ENCODE data around the gene CACNA1F. TPM values are rescaled to one million over a fixed set of nuclear protein-coding genes. Genes with fewer than 3 reads are reported as not detected.
"Not testable (repeated sequence)": the region's sequence is repeated elsewhere in the genome, so short reads cannot be mapped to it uniquely, and the experiment has no call there.

CACNA1F gene
- polyA plus RNA-seq, 5 donors: 0.09 to 0.66 (median 0.45) TPM

GRCh38 chrX:49176421-49177326 lies 56.5 kb downstream of the CACNA1F start:
- no peak for DNase-seq

DNA sequence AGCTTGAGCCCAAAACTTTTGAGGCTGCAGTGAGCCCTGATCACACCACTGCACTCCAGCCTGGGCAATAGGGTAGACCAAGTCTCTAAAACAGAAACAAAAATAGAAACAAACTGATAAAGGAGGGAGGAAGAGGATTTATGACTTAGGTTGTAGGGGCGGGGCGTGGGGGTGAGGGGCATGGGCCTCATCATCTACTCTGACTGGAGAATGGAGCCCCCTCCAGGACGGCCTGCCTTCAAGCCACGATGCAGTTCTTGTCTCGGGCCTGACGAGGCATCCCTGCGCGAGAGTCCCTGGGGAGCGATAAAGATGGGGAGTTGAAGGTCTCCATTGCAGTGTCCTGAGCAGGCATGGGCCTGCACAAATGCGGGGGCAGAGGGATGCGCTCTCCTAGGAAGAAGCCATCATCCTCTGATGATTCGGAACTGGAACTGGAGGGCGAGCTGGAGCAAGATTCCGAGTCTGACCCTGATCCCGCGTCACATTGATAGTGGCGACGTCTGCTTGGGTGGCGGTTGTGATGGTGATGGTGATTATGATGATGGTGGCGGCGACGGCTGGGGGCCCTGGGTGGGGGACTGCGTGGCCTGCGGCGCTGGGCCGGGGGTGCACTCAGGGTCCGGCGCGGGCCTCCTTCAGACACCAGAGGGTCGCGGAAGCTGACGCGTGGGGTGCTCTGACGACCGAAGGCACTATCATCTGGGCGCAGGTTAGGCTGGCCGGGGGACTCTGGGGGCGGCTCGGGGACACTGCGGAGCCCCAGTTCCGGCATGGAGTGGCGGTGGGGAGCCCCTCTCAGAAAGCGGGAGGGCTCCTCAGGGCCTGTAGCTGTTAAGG lies 57.5 kb downstream of the CACNA1F start:
- DNase-seq: no peak

- no peak for DNase-seq
These were observed 58.4 kb downstream of the CACNA1F start for GRCh38 chrX:49174723-49175122.

DNA sequence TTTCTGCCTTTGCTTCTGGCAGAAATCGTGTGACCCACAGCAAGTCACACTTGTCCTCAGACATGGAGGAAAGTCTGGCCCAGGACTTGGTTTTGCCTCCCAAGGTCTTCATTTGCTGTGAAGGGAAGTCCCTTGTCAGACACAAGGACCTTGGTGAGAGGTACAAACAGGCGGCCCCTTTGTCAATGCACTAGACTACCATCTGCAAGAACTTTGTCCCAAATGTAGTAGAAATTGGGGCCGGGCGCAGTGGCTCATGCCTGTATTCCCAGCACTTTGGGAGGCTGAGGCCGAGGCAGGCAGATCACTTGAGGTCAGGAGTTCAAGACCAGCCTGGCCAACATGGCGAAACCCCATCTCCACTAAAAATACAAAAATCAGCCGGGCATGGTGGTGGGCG lies 59.6 kb downstream of the CACNA1F start:
- not testable (repeated sequence) for DNase-seq

GRCh38 chrX:49172280-49172780 lies 60.8 kb downstream of the CACNA1F start:
- DNase-seq: no peak

- no peak for DNase-seq
These were observed 61.3 kb downstream of the CACNA1F start, which contains the start of gene PLP2 for GRCh38 chrX:49171752-49172279. Gene PLP2 (plus strand): TSS chrX:49171898. CDS start chrX:49172001, 103 bp downstream.

GRCh38 chrX:49167740-49168108 lies 65.4 kb downstream of the CACNA1F start:
- no peak for DNase-seq

- peak in 1 of 2 donors; percentile 27 for DNase-seq
These were observed 66.0 kb downstream of the CACNA1F start for GRCh38 chrX:49166914-49167739.

- peak; percentile 74 to 76 for DNase-seq
These were observed 66.9 kb downstream of the CACNA1F start for GRCh38 chrX:49165901-49166881.

- no peak for DNase-seq
These were observed 68.4 kb downstream of the CACNA1F start for GRCh38 chrX:49164589-49165360.

DNA sequence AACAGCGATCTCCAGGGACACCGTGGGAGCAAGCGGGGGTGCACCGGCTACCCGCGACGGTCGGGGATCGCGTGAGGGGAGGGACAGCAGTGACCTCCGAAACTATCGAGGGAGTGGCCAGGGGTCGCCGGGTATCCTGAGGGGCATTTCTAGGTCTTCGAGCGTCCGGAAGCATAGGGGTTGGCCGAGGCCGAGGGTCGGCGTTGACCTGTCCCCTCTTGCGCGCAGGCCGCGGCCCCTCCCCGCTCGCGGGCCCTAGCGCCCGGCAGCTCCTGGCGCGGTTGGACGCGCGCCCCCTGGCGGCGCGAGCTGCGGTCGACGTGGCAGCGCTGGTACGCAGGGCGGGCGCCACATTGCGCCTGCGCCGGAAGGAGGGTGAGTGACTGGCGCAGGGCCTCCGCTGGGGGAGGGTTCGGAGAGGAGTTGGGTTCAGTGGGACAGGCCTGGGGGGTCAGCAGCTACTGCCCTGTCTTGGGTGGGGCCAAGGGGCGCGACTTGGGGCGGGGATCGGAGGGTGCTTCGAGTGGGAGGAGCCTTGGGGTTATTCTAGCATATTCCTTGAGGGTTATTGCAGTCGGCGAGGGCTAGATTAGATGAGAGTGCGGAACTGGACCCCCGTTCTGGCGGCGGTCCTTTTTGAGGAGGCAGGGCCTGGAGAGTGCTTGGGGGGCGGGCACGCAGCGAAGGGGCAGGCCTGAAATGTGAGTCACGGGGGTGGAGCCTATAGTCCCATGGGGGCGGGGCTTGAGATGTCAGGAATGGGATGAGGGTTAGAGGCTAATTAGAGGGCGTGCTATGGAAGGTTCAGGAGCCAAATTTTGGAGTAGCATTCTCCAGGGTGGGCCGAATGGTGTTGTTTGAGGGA lies 69.4 kb downstream of the CACNA1F start:
- peak; percentile 84 for DNase-seq

DNA sequence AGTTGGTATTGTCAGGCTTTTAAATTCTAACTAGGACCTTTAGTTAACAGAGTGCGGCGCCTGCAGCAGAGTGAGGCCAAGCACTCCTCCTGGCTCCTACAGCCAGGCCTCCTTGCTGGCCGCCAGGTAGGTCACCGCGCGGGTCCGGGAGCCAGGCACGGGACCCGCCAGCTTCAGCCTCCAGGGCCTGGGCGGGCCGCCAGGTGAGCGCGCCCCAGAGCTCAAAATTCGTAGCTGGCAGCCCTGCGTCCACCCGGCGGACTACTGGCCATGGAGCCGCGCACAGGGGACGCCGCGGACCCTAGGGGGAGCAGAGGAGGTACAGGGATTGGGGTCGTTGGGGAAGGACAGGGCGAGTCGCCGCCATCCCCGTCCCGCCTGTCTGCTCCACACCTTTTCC lies 70.5 kb downstream of the CACNA1F start, which contains the start of gene MAGIX:
MAGIX (plus strand) TSS at position 139 of the 400 bp plus-strand sequence; CDS start at position 271, 132 bp downstream.
- DNase-seq: no peak

DNA sequence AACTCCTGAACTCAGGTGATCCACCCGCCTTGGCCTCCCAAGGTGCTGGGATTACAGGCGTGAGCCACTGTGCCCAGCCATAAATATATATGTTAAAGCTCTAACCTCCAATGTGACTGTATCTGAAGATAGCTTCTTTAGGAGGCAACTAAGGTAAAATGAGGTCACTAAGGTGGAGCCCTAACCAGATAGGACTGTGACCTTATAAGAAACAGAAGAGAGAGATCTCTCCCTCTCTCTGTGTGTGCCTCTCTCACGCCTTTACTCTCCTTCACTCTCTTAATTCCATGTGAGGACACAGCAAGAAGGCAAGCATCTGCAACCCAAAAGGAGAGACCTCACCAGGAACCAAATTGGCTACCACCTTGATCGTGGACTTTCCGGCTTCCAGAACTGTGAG lies 71.5 kb downstream of the CACNA1F start:
- DNase-seq: no peak

DNA sequence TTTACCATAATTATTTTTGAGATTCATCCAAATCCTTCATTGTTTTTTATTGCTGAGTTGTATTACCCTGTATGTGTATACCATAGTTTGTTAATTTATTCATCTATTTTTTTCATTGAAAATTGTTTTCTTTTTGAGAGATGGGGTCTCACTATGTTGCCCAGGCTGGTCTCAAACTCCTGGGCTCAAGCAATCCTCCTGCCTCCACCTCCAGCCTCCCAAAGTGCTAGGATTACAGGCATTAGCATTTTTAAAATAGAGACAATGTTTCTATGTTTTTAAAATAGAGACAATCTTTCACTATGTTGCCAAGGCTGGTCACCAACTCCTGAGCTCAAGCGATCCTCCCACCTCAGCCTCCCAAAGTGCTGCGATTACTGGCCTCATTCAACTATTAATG lies 72.2 kb downstream of the CACNA1F start:
- no peak for DNase-seq

DNA sequence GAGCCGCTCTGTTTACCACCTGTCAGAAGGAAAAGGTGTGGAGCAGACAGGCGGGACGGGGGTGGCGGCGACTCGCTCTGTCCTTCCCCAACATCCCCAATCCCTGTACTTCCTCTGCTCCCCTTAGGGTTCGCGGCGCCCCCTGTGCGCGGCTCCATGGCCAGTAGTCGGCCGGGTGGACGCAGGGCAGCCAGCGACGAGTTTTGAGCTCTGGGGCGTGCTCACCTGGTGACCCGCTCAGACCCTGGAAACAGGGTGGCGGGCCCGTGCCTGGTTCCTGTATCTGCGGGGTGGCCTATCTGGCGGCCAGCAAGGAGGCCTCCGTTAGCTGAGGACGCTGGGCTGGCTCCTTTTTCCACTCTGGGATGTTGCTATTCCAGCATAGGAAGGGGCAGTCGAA lies 75.9 kb downstream of the CACNA1F start:
- no peak for DNase-seq

GRCh38 chrX:49155900-49156837 lies 77.0 kb downstream of the CACNA1F start:
- peak; percentile 82 to 85 for DNase-seq

Data from right lung (tissue), 5 donors.